GM12878 (cell line): ENCODE data around the gene ADPRS.

ENCODE experiments used
- RFX5 ChIP-seq: IDR thresholded peaks from 2 replicates; pipeline ENCODE4 v1.6.1; 2011; ENCODE audit warnings: low read depth, low read length, improper control_type of control experiment
- SUZ12 ChIP-seq: fragments of 200-600 bp; sonication (generic); IDR thresholded peaks from one replicate; pipeline ENCODE4 v1.6.1; 2018; ENCODE audit warnings: antibody characterized with exemption, mild to moderate bottlenecking; ENCODE audit not compliant: unreplicated experiment
- WRNIP1 ChIP-seq: IDR thresholded peaks from 2 replicates; pipeline ENCODE4 v1.6.1; 2011; ENCODE audit warnings: low read depth, low read length, improper control_type of control experiment, borderline replicate concordance

DNA sequence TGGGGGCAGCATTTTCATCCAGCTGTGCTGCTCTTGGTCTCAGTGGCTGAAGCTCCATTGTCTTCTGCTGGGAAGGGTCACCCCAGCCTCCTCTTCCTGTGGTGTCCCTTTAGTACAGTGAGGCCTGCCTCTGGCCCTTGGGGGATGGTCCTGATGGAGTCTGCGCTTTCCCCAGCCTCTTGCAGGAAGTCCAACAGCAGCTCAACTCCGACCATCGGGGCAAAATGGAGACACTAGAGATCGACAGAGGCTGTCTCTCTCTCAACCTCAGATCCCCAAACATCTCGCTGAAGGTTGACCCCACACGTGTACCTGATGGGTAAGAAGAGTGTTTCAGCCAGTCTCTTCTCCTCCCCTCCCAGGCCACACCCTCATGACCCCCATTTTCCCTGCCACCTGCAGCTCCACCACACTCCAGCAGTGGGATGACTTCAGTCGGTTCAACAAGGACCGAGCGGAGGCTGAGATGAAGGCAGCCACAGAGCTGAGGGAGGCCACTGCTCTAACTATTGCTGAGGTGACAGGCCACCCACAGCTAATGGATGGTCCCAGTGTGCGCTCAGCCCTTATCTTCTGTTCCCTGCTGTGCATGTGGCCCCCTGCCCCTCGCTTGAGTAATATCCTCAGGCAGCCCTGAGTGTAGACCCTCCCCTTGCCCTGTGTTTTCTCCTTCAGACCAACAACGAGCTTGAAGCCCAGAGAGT lies 2.0 kb upstream of the ADPRS start:
- no peak for TF ChIP-seq WRNIP1
- TF ChIP-seq SUZ12 = no peak
- TF ChIP-seq RFX5 = no peak
